Mesenchymal stem cell (in vitro differentiated cells and primary cell): Measurements from ENCODE around the gene PHKG2.
A peak's percentile ranks its signal among the peaks of the same experiment; 100 is the strongest.

ENCODE experiments used
- DNase-seq: peaks from one replicate; pipeline ENCODE4 v3.0.0-alpha.2; 2013
- H2AFZ ChIP-seq: one replicate; pipeline ENCODE4 v1.6.1; 2013; ENCODE audit warnings: low read depth, mild to moderate bottlenecking, control low read depth, inconsistent platforms, low read length, moderate library complexity
- H2AK5ac ChIP-seq: 2 replicates; pipeline ENCODE4 v1.6.1; 2013; ENCODE audit warnings: low read length, moderate library complexity, mild to moderate bottlenecking, inconsistent platforms; ENCODE audit not compliant: severe bottlenecking
- H2BK120ac ChIP-seq: one replicate; pipeline ENCODE4 v1.6.1; 2013; ENCODE audit warnings: low read depth, mild to moderate bottlenecking, inconsistent platforms, low read length, moderate library complexity
- H2BK12ac ChIP-seq, 2 experiments: one replicate each; pipeline ENCODE4 v1.6.1; 2013; ENCODE audit warnings: inconsistent platforms in 2 of 2, low read length in 2 of 2, mild to moderate bottlenecking in 2 of 2, moderate library complexity in 2 of 2, control low read depth in 1 of 2
- H2BK15ac ChIP-seq: one replicate; pipeline ENCODE4 v1.6.1; 2013; ENCODE audit warnings: mild to moderate bottlenecking, low read depth, inconsistent platforms; ENCODE audit not compliant: poor library complexity, severe bottlenecking
- H2BK5ac ChIP-seq: 2 replicates; pipeline ENCODE4 v1.6.1; 2013; ENCODE audit warnings: low read depth, mild to moderate bottlenecking, low read length, control low read depth, inconsistent platforms; ENCODE audit not compliant: poor library complexity, severe bottlenecking
- H3K14ac ChIP-seq, 2 experiments: one replicate each; pipeline ENCODE4 v1.6.1; 2013; ENCODE audit warnings: inconsistent platforms in 2 of 2, low read length in 2 of 2, control low read depth in 1 of 2, mild to moderate bottlenecking in 1 of 2, moderate library complexity in 1 of 2
- H3K18ac ChIP-seq, 2 experiments: one replicate each; pipeline ENCODE4 v1.6.1; 2013; ENCODE audit warnings: inconsistent platforms in 2 of 2, low read length in 2 of 2, control low read depth in 1 of 2, low read depth in 1 of 2, mild to moderate bottlenecking in 1 of 2
- H3K23ac ChIP-seq, 2 experiments: one replicate each; pipeline ENCODE4 v1.6.1; 2013; ENCODE audit warnings: inconsistent platforms in 2 of 2, low read length in 2 of 2, mild to moderate bottlenecking in 2 of 2, moderate library complexity in 2 of 2, control low read depth in 1 of 2
- H3K27ac ChIP-seq: 2 replicates; pipeline ENCODE4 v1.5.1; 2013; ENCODE audit warnings: mild to moderate bottlenecking, moderate library complexity, low read length, control low read depth, inconsistent platforms; ENCODE audit not compliant: poor library complexity, severe bottlenecking
- H3K27me3 ChIP-seq, 2 experiments: 2 replicates each; pipeline versions ENCODE4 v1.6.1 to v1.7.0; 2013; ENCODE audit warnings: low read length in 2 of 2, mild to moderate bottlenecking in 2 of 2, moderate library complexity in 2 of 2, control low read depth in 1 of 2, inconsistent platforms in 1 of 2; ENCODE audit not compliant: control insufficient read depth in 1 of 2, insufficient read depth in 1 of 2
- H3K36me3 ChIP-seq, 2 experiments: 2 replicates each; pipeline versions ENCODE4 v1.6.1 to v1.7.0; 2013; ENCODE audit warnings: low read length in 2 of 2, control low read depth in 1 of 2, inconsistent platforms in 1 of 2, low read depth in 1 of 2, mild to moderate bottlenecking in 1 of 2; ENCODE audit not compliant: insufficient read depth in 2 of 2, control insufficient read depth in 1 of 2
- H3K4ac ChIP-seq, 2 experiments: one replicate each; pipeline ENCODE4 v1.6.1; 2013; ENCODE audit warnings: inconsistent platforms in 2 of 2, low read length in 2 of 2, mild to moderate bottlenecking in 2 of 2, moderate library complexity in 2 of 2, control low read depth in 1 of 2, low read depth in 1 of 2
- H3K4me1 ChIP-seq: 2 replicates; pipeline ENCODE4 v1.6.1; 2013; ENCODE audit warnings: low read depth, low read length, control low read depth; ENCODE audit not compliant: control insufficient read depth, insufficient read depth
- H3K4me2 ChIP-seq: 2 replicates; pipeline ENCODE4 v1.6.1; 2013; ENCODE audit warnings: low read length, mild to moderate bottlenecking, inconsistent platforms; ENCODE audit not compliant: poor library complexity, severe bottlenecking
- H3K4me3 ChIP-seq, 2 experiments: 2 replicates each; pipeline versions ENCODE4 v1.5.1 to v1.7.0; 2013; ENCODE audit warnings: low read length in 2 of 2, mild to moderate bottlenecking in 2 of 2, control low read depth in 1 of 2, low read depth in 1 of 2; ENCODE audit not compliant: insufficient read depth in 1 of 2
- H3K79me1 ChIP-seq: replicated peaks from 2 replicates; pipeline ENCODE4 v1.6.1; 2013; ENCODE audit warnings: mild to moderate bottlenecking, control low read depth, low read length, inconsistent platforms; ENCODE audit not compliant: poor library complexity, severe bottlenecking
- H3K9ac ChIP-seq: 2 replicates; pipeline ENCODE4 v1.7.0; 2013; ENCODE audit warnings: mild to moderate bottlenecking, low read length, moderate library complexity
- H3K9me3 ChIP-seq: 2 replicates; pipeline ENCODE4 v1.7.0; 2013; ENCODE audit warnings: mild to moderate bottlenecking, low read length; ENCODE audit not compliant: control insufficient read depth
- H4K8ac ChIP-seq: one replicate; pipeline ENCODE4 v1.6.1; 2013; ENCODE audit warnings: inconsistent platforms, mild to moderate bottlenecking, low read length, moderate library complexity
- H4K91ac ChIP-seq: one replicate; pipeline ENCODE4 v1.6.1; 2013; ENCODE audit warnings: mild to moderate bottlenecking, low read length, inconsistent platforms
- WGBS: methylation state at CpG from one replicate; pipeline ENCODE4 v1.1.7; 2013; ENCODE audit warnings: mixed read lengths; 5-methylcytosine and 5-hydroxymethylcytosine counted together

PHKG2 gene

GRCh38 chr16:30762991-30763725, 14.9 kb downstream of the PHKG2 start:
- peak overlapping the region; percentile 87 to 93 for H3K4me3 ChIP-seq
- H2AK5ac ChIP-seq: no peak overlapping the region
- no peak overlapping the region for H3K18ac ChIP-seq
- H3K4ac ChIP-seq: no peak overlapping the region
- H3K4me1 ChIP-seq: peaks cover 10% of the 10 kb centered on the region
- DNase-seq: no peak
- H2BK15ac ChIP-seq: no peak overlapping the region
- H3K79me1 ChIP-seq: peaks cover 45% of the 10 kb centered on the region
- no peak overlapping the region for H2BK12ac ChIP-seq
- H4K8ac ChIP-seq: no peak overlapping the region
- no peak overlapping the region for H2BK5ac ChIP-seq
- peak overlapping the region; percentile 96 for H3K9ac ChIP-seq
- peaks cover 58 to 65% of the 10 kb centered on the region in 2 experiments for H3K36me3 ChIP-seq
- H2BK120ac ChIP-seq: no peak overlapping the region
- no peak overlapping the region for H3K27ac ChIP-seq
- 82% methylated on average over 14 of the region's 15 CpGs for WGBS
- H2AFZ ChIP-seq: no peak overlapping the region
- no peak overlapping the region for H4K91ac ChIP-seq
- H3K23ac ChIP-seq: no peak overlapping the region
- H3K14ac ChIP-seq: no peak overlapping the region
- peak overlapping the region; percentile 85 for H3K4me2 ChIP-seq
- H3K9me3 ChIP-seq: no peaks in the 10 kb centered on the region
- H3K27me3 ChIP-seq: no peaks in the 10 kb centered on the region

GRCh38 chr16:30764086-30764485, 15.9 kb downstream of the PHKG2 start:
- Histone ChIP-seq H2AK5ac (no peak overlapping the region), H2BK5ac (no peak overlapping the region), H3K4me3 (peak overlapping the region in 1 of 2 experiments; percentile 93), H2AFZ (no peak overlapping the region), H3K79me1 (peaks cover 51% of the 10 kb centered on the region), H3K9ac (peak overlapping the region; percentile 96), H3K9me3 (no peaks in the 10 kb centered on the region), H3K36me3 (peaks cover 62 to 71% of the 10 kb centered on the region in 2 experiments), H3K27me3 (no peaks in the 10 kb centered on the region), H3K27ac (no peak overlapping the region), H2BK15ac (no peak overlapping the region), H4K8ac (no peak overlapping the region), H3K23ac (no peak overlapping the region), H3K4me2 (no peak overlapping the region), H3K18ac (no peak overlapping the region), H3K4ac (no peak overlapping the region), H4K91ac (peak overlapping the region; percentile 11), H3K14ac (no peak overlapping the region), H3K4me1 (peaks cover 10% of the 10 kb centered on the region), H2BK12ac (no peak overlapping the region), H2BK120ac (no peak overlapping the region)
- DNase-seq: no peak
- WGBS: 97% methylated on average over 8 of the region's 11 CpGs

- Histone ChIP-seq H3K14ac (no peak overlapping the region), H3K79me1 (peaks cover 54% of the 10 kb centered on the region), H3K18ac (no peak overlapping the region), H2BK15ac (no peak overlapping the region), H3K4me1 (peaks cover 10% of the 10 kb centered on the region), H3K27me3 (no peaks in the 10 kb centered on the region), H2AK5ac (no peak overlapping the region), H3K36me3 (peaks cover 65 to 71% of the 10 kb centered on the region in 2 experiments), H3K4me3 (no peak overlapping the region), H2BK120ac (no peak overlapping the region), H3K4ac (no peak overlapping the region), H3K23ac (no peak overlapping the region), H3K9ac (no peak overlapping the region), H2BK12ac (no peak overlapping the region), H2AFZ (no peak overlapping the region), H3K27ac (no peak overlapping the region), H3K9me3 (no peaks in the 10 kb centered on the region), H4K8ac (no peak overlapping the region), H4K91ac (no peak overlapping the region), H3K4me2 (no peak overlapping the region), H2BK5ac (no peak overlapping the region)
- no peak for DNase-seq
- WGBS: 98% methylated on average over 10 of the region's 12 CpGs
Measured at GRCh38 chr16:30764816-30765465, 16.7 kb downstream of the PHKG2 start.

GRCh38 chr16:30766206-30766932, 18.1 kb downstream of the PHKG2 start:
- DNase-seq: no peak
- H3K27me3 ChIP-seq: no peaks in the 10 kb centered on the region
- no peak overlapping the region for H3K27ac ChIP-seq
- H2AFZ ChIP-seq: no peak overlapping the region
- no peak overlapping the region for H3K18ac ChIP-seq
- no peak overlapping the region for H4K8ac ChIP-seq
- H2AK5ac ChIP-seq: no peak overlapping the region
- H3K4me3 ChIP-seq: no peak overlapping the region
- peaks cover 73 to 84% of the 10 kb centered on the region in 2 experiments for H3K36me3 ChIP-seq
- 96% methylated on average over 29 of the region's 29 CpGs for WGBS
- H3K9ac ChIP-seq: no peak overlapping the region
- H3K14ac ChIP-seq: no peak overlapping the region
- H4K91ac ChIP-seq: no peak overlapping the region
- no peak overlapping the region for H2BK12ac ChIP-seq
- H3K9me3 ChIP-seq: no peaks in the 10 kb centered on the region
- no peak overlapping the region for H3K23ac ChIP-seq
- H3K4ac ChIP-seq: no peak overlapping the region
- H2BK5ac ChIP-seq: no peak overlapping the region
- peaks cover 49% of the 10 kb centered on the region for H3K79me1 ChIP-seq
- no peak overlapping the region for H3K4me2 ChIP-seq
- H3K4me1 ChIP-seq: peaks cover 10% of the 10 kb centered on the region
- no peak overlapping the region for H2BK120ac ChIP-seq
- H2BK15ac ChIP-seq: no peak overlapping the region
